ENCODE data around the gene SSU72.

Gene SSU72

GRCh38 chr1:1567152-1567875 lies 7.3 kb downstream of the SSU72 start:
- CTCF ChIA-PET = interaction anchor here (2.4 kb wide), 1 partner anchor 12 kb away, joined by 7 read pairs; no protein-coding TSS in a partner anchor
- H3K4me1 ChIP-seq (ENCODE audit: control extremely low read depth in 1 of 4, control insufficient read depth in 4 of 4, insufficient read depth in 4 of 4, low read length in 3 of 4) = peaks cover 0 to 2% (median 0%) of the 10 kb centered on the region in 4 experiments
- no peak for DNase-seq
- no peaks in the 10 kb centered on the region for H3K27me3 ChIP-seq (replicated peaks in 2 of 5; ENCODE audit: control insufficient read depth in 4 of 5, insufficient read depth in 5 of 5, low read length in 4 of 5)
- peak overlapping the region in 1 of 2 experiments; percentile 25 for H3K27ac ChIP-seq (ENCODE audit: insufficient read depth in 1 of 2, low read depth in 1 of 2, low read length in 2 of 2, poor library complexity in 1 of 2, severe bottlenecking in 2 of 2)
- no peaks in the 10 kb centered on the region for H3K9me3 ChIP-seq (ENCODE audit: control extremely low read depth in 1 of 5, control insufficient read depth in 4 of 5, insufficient read depth in 2 of 5, low read depth in 1 of 5, low read length in 4 of 5)
- POLR2A ChIA-PET = no interaction called here
- 93% methylated on average over 20 of the region's 31 CpGs for WGBS (ENCODE audit: insufficient coverage)
- no peak overlapping the region for H3K4me3 ChIP-seq (ENCODE audit: control insufficient read depth in 1 of 7, extremely low read depth in 1 of 7, insufficient read depth in 4 of 7, low read depth in 2 of 7, low read length in 6 of 7)
- H3K36me3 ChIP-seq (ENCODE audit: control insufficient read depth in 4 of 4, insufficient read depth in 4 of 4, low read length in 3 of 4) = peaks cover 7 to 69% (median 35%) of the 10 kb centered on the region in 4 experiments

- Histone ChIP-seq H3K4me1 (ENCODE audit: control extremely low read depth in 1 of 4, control insufficient read depth in 4 of 4, insufficient read depth in 4 of 4, low read length in 3 of 4) (no peaks in the 10 kb centered on the region), H3K4me3 (ENCODE audit: control insufficient read depth in 1 of 7, extremely low read depth in 1 of 7, insufficient read depth in 4 of 7, low read depth in 2 of 7, low read length in 6 of 7) (no peak overlapping the region), H3K27me3 (replicated peaks in 2 of 5; ENCODE audit: control insufficient read depth in 4 of 5, insufficient read depth in 5 of 5, low read length in 4 of 5) (no peaks in the 10 kb centered on the region), H3K9me3 (ENCODE audit: control extremely low read depth in 1 of 5, control insufficient read depth in 4 of 5, insufficient read depth in 2 of 5, low read depth in 1 of 5, low read length in 4 of 5) (no peaks in the 10 kb centered on the region), H3K36me3 (ENCODE audit: control insufficient read depth in 4 of 4, insufficient read depth in 4 of 4, low read length in 3 of 4) (peaks cover 7 to 78% (median 45%) of the 10 kb centered on the region in 4 experiments), H3K27ac (ENCODE audit: insufficient read depth in 1 of 2, low read depth in 1 of 2, low read length in 2 of 2, poor library complexity in 1 of 2, severe bottlenecking in 2 of 2) (no peak overlapping the region)
- 100% methylated on average over 4 of the region's 10 CpGs for WGBS (ENCODE audit: insufficient coverage)
- POLR2A ChIA-PET = no interaction called here
- DNase-seq = no peak
- CTCF ChIA-PET = interaction anchor here (0.8 to 2.4 kb wide), 3 partner anchors 8 to 24 kb away, joined by 3 to 7 read pairs (median 4); no protein-coding TSS in a partner anchor
Measured at GRCh38 chr1:1565340-1565739, 9.3 kb downstream of the SSU72 start.

- Histone ChIP-seq H3K27ac (ENCODE audit: insufficient read depth in 1 of 2, low read depth in 1 of 2, low read length in 2 of 2, poor library complexity in 1 of 2, severe bottlenecking in 2 of 2) (no peak overlapping the region), H3K27me3 (replicated peaks in 2 of 5; ENCODE audit: control insufficient read depth in 4 of 5, insufficient read depth in 5 of 5, low read length in 4 of 5) (no peaks in the 10 kb centered on the region), H3K4me1 (ENCODE audit: control extremely low read depth in 1 of 4, control insufficient read depth in 4 of 4, insufficient read depth in 4 of 4, low read length in 3 of 4) (no peaks in the 10 kb centered on the region), H3K9me3 (ENCODE audit: control extremely low read depth in 1 of 5, control insufficient read depth in 4 of 5, insufficient read depth in 2 of 5, low read depth in 1 of 5, low read length in 4 of 5) (no peaks in the 10 kb centered on the region), H3K36me3 (ENCODE audit: control insufficient read depth in 4 of 4, insufficient read depth in 4 of 4, low read length in 3 of 4) (peaks cover 7 to 72% (median 45%) of the 10 kb centered on the region in 4 experiments), H3K4me3 (ENCODE audit: control insufficient read depth in 1 of 7, extremely low read depth in 1 of 7, insufficient read depth in 4 of 7, low read depth in 2 of 7, low read length in 6 of 7) (no peak overlapping the region)
- ChIA-PET POLR2A (no interaction called here), CTCF (no interaction called here)
- no peak for DNase-seq
- WGBS (ENCODE audit: insufficient coverage) = over 99% methylated on average over 15 of the region's 19 CpGs
Measured at GRCh38 chr1:1564268-1564667, 10.4 kb downstream of the SSU72 start.

GRCh38 chr1:1563688-1564087 lies 11.0 kb downstream of the SSU72 start:
- no peaks in the 10 kb centered on the region for H3K9me3 ChIP-seq (ENCODE audit: control extremely low read depth in 1 of 5, control insufficient read depth in 4 of 5, insufficient read depth in 2 of 5, low read depth in 1 of 5, low read length in 4 of 5)
- H3K4me3 ChIP-seq (ENCODE audit: control insufficient read depth in 1 of 7, extremely low read depth in 1 of 7, insufficient read depth in 4 of 7, low read depth in 2 of 7, low read length in 6 of 7) = no peak overlapping the region
- ChIA-PET POLR2A (no interaction called here), CTCF (no interaction called here)
- no peaks in the 10 kb centered on the region for H3K27me3 ChIP-seq (replicated peaks in 2 of 5; ENCODE audit: control insufficient read depth in 4 of 5, insufficient read depth in 5 of 5, low read length in 4 of 5)
- H3K27ac ChIP-seq (ENCODE audit: insufficient read depth in 1 of 2, low read depth in 1 of 2, low read length in 2 of 2, poor library complexity in 1 of 2, severe bottlenecking in 2 of 2) = no peak overlapping the region
- peaks cover 7 to 74% (median 45%) of the 10 kb centered on the region in 4 experiments for H3K36me3 ChIP-seq (ENCODE audit: control insufficient read depth in 4 of 4, insufficient read depth in 4 of 4, low read length in 3 of 4)
- DNase-seq = no peak
- H3K4me1 ChIP-seq (ENCODE audit: control extremely low read depth in 1 of 4, control insufficient read depth in 4 of 4, insufficient read depth in 4 of 4, low read length in 3 of 4) = no peaks in the 10 kb centered on the region
- 96% methylated on average over 12 of the region's 12 CpGs for WGBS (ENCODE audit: insufficient coverage)

GRCh38 chr1:1562556-1563195 lies 12.0 kb downstream of the SSU72 start:
- DNase-seq = no peak
- ChIA-PET POLR2A (interaction anchor here (0.6 kb wide), 1 partner anchor 24 kb away, joined by 8 read pairs; no protein-coding TSS in a partner anchor), CTCF (no interaction called here)
- H3K9me3 ChIP-seq (ENCODE audit: control extremely low read depth in 1 of 5, control insufficient read depth in 4 of 5, insufficient read depth in 2 of 5, low read depth in 1 of 5, low read length in 4 of 5) = no peaks in the 10 kb centered on the region
- no peak overlapping the region for H3K4me3 ChIP-seq (ENCODE audit: control insufficient read depth in 1 of 7, extremely low read depth in 1 of 7, insufficient read depth in 4 of 7, low read depth in 2 of 7, low read length in 6 of 7)
- peaks cover 7 to 79% (median 45%) of the 10 kb centered on the region in 4 experiments for H3K36me3 ChIP-seq (ENCODE audit: control insufficient read depth in 4 of 4, insufficient read depth in 4 of 4, low read length in 3 of 4)
- H3K27ac ChIP-seq (ENCODE audit: insufficient read depth in 1 of 2, low read depth in 1 of 2, low read length in 2 of 2, poor library complexity in 1 of 2, severe bottlenecking in 2 of 2) = no peak overlapping the region
- H3K27me3 ChIP-seq (replicated peaks in 2 of 5; ENCODE audit: control insufficient read depth in 4 of 5, insufficient read depth in 5 of 5, low read length in 4 of 5) = no peaks in the 10 kb centered on the region
- WGBS (ENCODE audit: insufficient coverage) = 100% methylated on average over 17 of the region's 21 CpGs
- H3K4me1 ChIP-seq (ENCODE audit: control extremely low read depth in 1 of 4, control insufficient read depth in 4 of 4, insufficient read depth in 4 of 4, low read length in 3 of 4) = no peaks in the 10 kb centered on the region

GRCh38 chr1:1561801-1562470 lies 12.7 kb downstream of the SSU72 start:
- CTCF ChIA-PET = no interaction called here
- POLR2A ChIA-PET = no interaction called here
- H3K9me3 ChIP-seq (ENCODE audit: control extremely low read depth in 1 of 5, control insufficient read depth in 4 of 5, insufficient read depth in 2 of 5, low read depth in 1 of 5, low read length in 4 of 5) = no peaks in the 10 kb centered on the region
- 98% methylated on average over 10 of the region's 15 CpGs for WGBS (ENCODE audit: insufficient coverage)
- H3K4me1 ChIP-seq (ENCODE audit: control extremely low read depth in 1 of 4, control insufficient read depth in 4 of 4, insufficient read depth in 4 of 4, low read length in 3 of 4) = no peaks in the 10 kb centered on the region
- H3K36me3 ChIP-seq (ENCODE audit: control insufficient read depth in 4 of 4, insufficient read depth in 4 of 4, low read length in 3 of 4) = peaks cover 7 to 72% (median 46%) of the 10 kb centered on the region in 4 experiments
- no peak for DNase-seq
- no peaks in the 10 kb centered on the region for H3K27me3 ChIP-seq (replicated peaks in 2 of 5; ENCODE audit: control insufficient read depth in 4 of 5, insufficient read depth in 5 of 5, low read length in 4 of 5)
- H3K27ac ChIP-seq (ENCODE audit: insufficient read depth in 1 of 2, low read depth in 1 of 2, low read length in 2 of 2, poor library complexity in 1 of 2, severe bottlenecking in 2 of 2) = no peak overlapping the region
- H3K4me3 ChIP-seq (ENCODE audit: control insufficient read depth in 1 of 7, extremely low read depth in 1 of 7, insufficient read depth in 4 of 7, low read depth in 2 of 7, low read length in 6 of 7) = no peak overlapping the region

GRCh38 chr1:1560178-1560577 lies 14.5 kb downstream of the SSU72 start:
- Histone ChIP-seq H3K4me1 (ENCODE audit: control extremely low read depth in 1 of 4, control insufficient read depth in 4 of 4, insufficient read depth in 4 of 4, low read length in 3 of 4) (no peaks in the 10 kb centered on the region), H3K36me3 (ENCODE audit: control insufficient read depth in 4 of 4, insufficient read depth in 4 of 4, low read length in 3 of 4) (peaks cover 7 to 67% (median 43%) of the 10 kb centered on the region in 4 experiments), H3K9me3 (ENCODE audit: control extremely low read depth in 1 of 5, control insufficient read depth in 4 of 5, insufficient read depth in 2 of 5, low read depth in 1 of 5, low read length in 4 of 5) (no peaks in the 10 kb centered on the region), H3K4me3 (ENCODE audit: control insufficient read depth in 1 of 7, extremely low read depth in 1 of 7, insufficient read depth in 4 of 7, low read depth in 2 of 7, low read length in 6 of 7) (no peak overlapping the region), H3K27ac (ENCODE audit: insufficient read depth in 1 of 2, low read depth in 1 of 2, low read length in 2 of 2, poor library complexity in 1 of 2, severe bottlenecking in 2 of 2) (no peak overlapping the region), H3K27me3 (replicated peaks in 2 of 5; ENCODE audit: control insufficient read depth in 4 of 5, insufficient read depth in 5 of 5, low read length in 4 of 5) (no peaks in the 10 kb centered on the region)
- 100% methylated on average over 7 of the region's 9 CpGs for WGBS (ENCODE audit: insufficient coverage)
- ChIA-PET POLR2A (no interaction called here), CTCF (no interaction called here)
- no peak for DNase-seq
